GM12878 (cell line): ENCODE measurements around the gene ANKRD13D. TPM values are rescaled to one million over a fixed set of nuclear protein-coding genes. Genes with fewer than 3 reads are reported as not detected.

Source experiments
- ATAC-seq: fragments of 200-7000 bp; cut with Tn5 transposase; 3 replicates; pipeline ENCODE4 v1.9.1; 2020; ENCODE audit warnings: mild to moderate bottlenecking, moderate library complexity
- BruUV-seq: library from RNA; stranded (reverse); fragments of 400-500 nt; replicated peaks from 2 replicates; lab custom pipeline; 2021; lab: Mats Ljungman, UMichigan
- CTCF ChIA-PET: fragments of 300-600 bp; sonication (Branson Sonifier 250); formaldehyde crosslinking; extraction: SDS; loops from one replicate; lab custom pipeline; 2021; ENCODE audit warnings: inconsistent platforms; lab: Yijun Ruan, JAX
- POLR2A ChIA-PET: fragments of 350-600 bp; formaldehyde crosslinking; extraction: SDS; loops from one replicate; lab custom pipeline; 2021; ENCODE audit warnings: inconsistent platforms; lab: Charles Lee
- RAD21 ChIA-PET: fragments of 300-600 bp; sonication (Branson Sonifier 250); formaldehyde crosslinking; loops from one replicate; lab custom pipeline; 2023; ENCODE audit warnings: antibody characterized with exemption; ENCODE audit not compliant: unreplicated experiment; lab: Charles Lee
- SMC1A ChIA-PET: fragments of 300-600 bp; sonication (Branson Sonifier 250); formaldehyde crosslinking; loops from one replicate; lab custom pipeline; 2023; ENCODE audit not compliant: unreplicated experiment, uncharacterized antibody; lab: Charles Lee
- DNase-seq: peaks from one replicate; pipeline ENCODE4 v3.0.0-alpha.2; 2011; ENCODE audit warnings: low read depth, low spot score
- FAIRE-seq: peaks from 3 replicates; lab custom pipeline; 2011; peaks lifted over from hg19 to GRCh38; lab: Jason Lieb, UNC
- H2AFZ ChIP-seq: 2 replicates; pipeline ENCODE4 v1.6.0; 2011; ENCODE audit warnings: low read depth, low read length, control low read depth; ENCODE audit not compliant: control insufficient read depth
- H3K27ac ChIP-seq: 2 replicates; pipeline ENCODE4 v1.5.1; 2011; ENCODE audit warnings: control low read depth; ENCODE audit not compliant: control insufficient read depth, insufficient read depth
- H3K27me3 ChIP-seq, 2 experiments: replicated peaks in 1 of 2; 2 replicates each; pipeline versions ENCODE4 v1.6.0 to v1.6.1; 2011; ENCODE audit warnings: low read length in 1 of 2; ENCODE audit not compliant: control insufficient read depth in 2 of 2, insufficient read depth in 2 of 2
- H3K36me3 ChIP-seq, 2 experiments: 2 replicates each; pipeline ENCODE4 v1.5.1; 2011; ENCODE audit warnings: low read length in 1 of 2; ENCODE audit not compliant: control insufficient read depth in 2 of 2, insufficient read depth in 2 of 2
- H3K4me1 ChIP-seq: 2 replicates; pipeline ENCODE4 v1.6.1; 2011; ENCODE audit warnings: mild to moderate bottlenecking, low read length, moderate library complexity, mixed read lengths; ENCODE audit not compliant: control insufficient read depth, insufficient read depth
- H3K4me2 ChIP-seq: 2 replicates; pipeline ENCODE4 v1.6.0; 2011; ENCODE audit warnings: control low read depth; ENCODE audit not compliant: control insufficient read depth, insufficient read depth
- H3K4me3 ChIP-seq: fragments of 200-600 bp; sonication (generic); 2 replicates; pipeline ENCODE4 v1.5.1; 2016
- H3K79me2 ChIP-seq: 2 replicates; pipeline ENCODE4 v1.6.0; 2011; ENCODE audit warnings: low read length; ENCODE audit not compliant: control insufficient read depth, insufficient read depth
- H3K9ac ChIP-seq: 2 replicates; pipeline ENCODE4 v1.8.0; 2011; ENCODE audit warnings: low read length, control low read depth, mixed read lengths; ENCODE audit not compliant: control insufficient read depth, insufficient read depth
- H3K9me3 ChIP-seq: replicated peaks from 3 replicates; pipeline ENCODE4 v1.5.1; 2011; ENCODE audit warnings: mild to moderate bottlenecking, low read length; ENCODE audit not compliant: control insufficient read depth, insufficient read depth
- H4K20me1 ChIP-seq: 2 replicates; pipeline ENCODE4 v1.6.0; 2011; ENCODE audit not compliant: control insufficient read depth, insufficient read depth
- ETV6 ChIP-seq, 2 experiments: fragments of 450-650 bp in 1 of 2; IDR thresholded peaks in 1 of 2; conservative IDR thresholded peaks in 1 of 2; 2 replicates each; pipeline ENCODE4 v1.6.1; 2014; ENCODE audit warnings: antibody characterized with exemption in 1 of 2, borderline replicate concordance in 1 of 2, low read depth in 1 of 2, mild to moderate bottlenecking in 1 of 2, moderate library complexity in 1 of 2
- HDAC6 ChIP-seq: fragments of 200-600 bp; sonication (generic); IDR thresholded peaks from one replicate; pipeline ENCODE4 v1.8.0; 2017; ENCODE audit warnings: antibody characterized with exemption; ENCODE audit not compliant: unreplicated experiment
- IRF4 ChIP-seq: IDR thresholded peaks from 2 replicates; pipeline ENCODE4 v1.6.1; 2011; ENCODE audit warnings: low read depth, low read length
- MYC ChIP-seq: IDR thresholded peaks from 2 replicates; pipeline ENCODE4 v1.6.1; 2011; ENCODE audit warnings: mild to moderate bottlenecking, low read length, moderate library complexity, inconsistent platforms; ENCODE audit not compliant: insufficient read depth, insufficient replicate concordance, insufficient read length, severe bottlenecking
- NR2C2 ChIP-seq: IDR thresholded peaks from 2 replicates; pipeline ENCODE4 v1.6.1; 2011; ENCODE audit warnings: borderline replicate concordance, low read depth; ENCODE audit not compliant: control insufficient read depth, insufficient read length
- NRF1 ChIP-seq: conservative IDR thresholded peaks from 2 replicates; pipeline ENCODE4 v1.6.1; 2011; ENCODE audit warnings: mild to moderate bottlenecking, low read depth, low read length, improper control_type of control experiment
- PML ChIP-seq: IDR thresholded peaks from 2 replicates; pipeline ENCODE4 v1.6.1; 2012; ENCODE audit warnings: low read length, inconsistent platforms
- SP1 ChIP-seq: IDR thresholded peaks from one replicate; pipeline ENCODE4 v1.6.1; 2011; ENCODE audit warnings: low read depth, low read length
- whole genome bisulfite sequencing: methylation state at CpG from one replicate; pipeline ENCODE4 v1.1.6; 2016; ENCODE audit warnings: low lambda C conversion rate; ENCODE audit not compliant: insufficient replicate concordance, insufficient coverage; ENCODE audit errors: missing lambda C conversion rate; 5-methylcytosine and 5-hydroxymethylcytosine counted together
- in situ Hi-C: fragments of 300-500 bp; cut with MboI; formaldehyde crosslinking; loops from 9 replicates; pipeline ENCODE4 v1.14.3; 2018; ENCODE audit warnings: mixed read lengths
- intact Hi-C: fragments of 100-400 bp; cut with micrococcal nuclease; formaldehyde crosslinking; loops from one replicate; pipeline ENCODE4 v1.14.2; 2022; ENCODE audit not compliant: unreplicated experiment
- polyA plus RNA-seq, 11 experiments: library from polyadenylated mRNA; depleted of rRNA in 4 of 11; unstranded in 6 of 11; stranded (reverse) in 5 of 11; fragments of >200 nt; fragmentation: Nextera tagmentation in 4 of 11; fragmentation: Illumina TruSeq in 1 of 11; extraction: Ambion mirVana in 4 of 11; extraction: Trizol in 1 of 11; gene quantifications; 1 replicate in 1 of 11; 2 replicates in 10 of 11; pipeline versions ENCODE4 v1.2.1 to v1.2.3, GENCODE V29; 2011 to 2016; ENCODE audit warnings: inconsistent platforms in 2 of 11, missing spikeins in 2 of 11, low read depth in 1 of 11
- total RNA-seq, 4 experiments: library from RNA; depleted of rRNA in 3 of 4; stranded (reverse); fragments of >200 nt in 3 of 4; fragmentation: Illumina TruSeq in 1 of 4; extraction: Trizol in 1 of 4; gene quantifications; 2 replicates each; pipeline versions ENCODE4 v1.2.1 to v1.2.3, GENCODE V29; 2013 to 2021
- TF ChIP-seq, protein P1 (sequence below): fragments of 450-650 bp; formaldehyde crosslinking; IDR thresholded peaks from 2 replicates; pipeline ENCODE4 v1.4.0; 2022; ENCODE audit warnings: mild to moderate bottlenecking, moderate library complexity
- TF ChIP-seq, protein P2 (sequence below): fragments of 450-650 bp; IDR thresholded peaks from 2 replicates; pipeline ENCODE4 v1.6.1; 2017; ENCODE audit warnings: low read depth, mild to moderate bottlenecking, moderate library complexity

ANKRD13D gene
- total and polyA plus RNA-seq, 10 of the 15 experiments (the other 5 are each of a cell fraction or from before 2014, with no cell fraction given), result 2.0 to 56.2 (median 21.4) TPM

DNA sequence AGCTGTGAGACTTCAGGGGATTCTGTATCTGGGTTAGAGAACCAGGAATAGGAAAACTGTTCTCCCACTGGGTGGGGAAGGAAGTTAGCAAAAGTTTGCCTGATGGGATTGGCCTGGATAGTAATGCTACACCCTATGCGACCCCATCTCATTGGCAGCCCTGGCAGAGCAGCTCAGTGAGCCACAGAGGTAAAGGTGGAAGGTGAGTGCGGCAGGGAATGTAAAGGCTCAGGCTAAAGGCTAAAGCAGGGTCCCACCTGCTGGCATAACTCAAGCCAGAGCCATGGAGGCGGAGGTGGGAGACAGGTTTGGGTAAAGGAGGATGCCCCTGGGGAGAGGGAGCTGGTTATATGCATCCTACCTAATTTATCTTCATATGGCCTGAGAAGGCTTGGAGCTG is 32.9 kb downstream of the ANKRD13D start:
- ChIA-PET POLR2A (interaction anchor here (2.8 kb wide), 1 partner anchor 30 kb away, joined by 10 read pairs; no protein-coding TSS in a partner anchor), CTCF (interaction anchor here (1.1 to 12.1 kb wide), 7 partner anchors 14 to 61 kb away, joined by 3 to 151 read pairs (median 35); partner anchors contain the start of gene POLD4), SMC1A (interaction anchor here (1.1 to 7.6 kb wide), 6 partner anchors 24 to 60 kb away, joined by 4 to 82 read pairs (median 18); partner anchors contain the start of gene POLD4)
- Histone ChIP-seq H3K4me2 (no peak overlapping the region), H3K9me3 (no peaks in the 10 kb centered on the region), H4K20me1 (no peaks in the 10 kb centered on the region)
- ATAC-seq (no peak), FAIRE-seq (no peak), DNase-seq (no peak)
- intact Hi-C loops, result no loop called here
- TF ChIP-seq HDAC6, result no peak
- no peak for TF ChIP-seq ETV6 (conservative IDR thresholded peaks at IDR 0.05 in 1 of 2, IDR thresholded peaks at IDR 0.05 in 1 of 2; ENCODE audit: borderline replicate concordance in 1 of 2, low read depth in 1 of 2)
- no peak for TF ChIP-seq NR2C2
- no peak for TF ChIP-seq NRF1
- no peak for TF ChIP-seq SP1
- no peak for TF ChIP-seq PML
- TF ChIP-seq IRF4, result no peak
- TF ChIP-seq, protein P1, sequence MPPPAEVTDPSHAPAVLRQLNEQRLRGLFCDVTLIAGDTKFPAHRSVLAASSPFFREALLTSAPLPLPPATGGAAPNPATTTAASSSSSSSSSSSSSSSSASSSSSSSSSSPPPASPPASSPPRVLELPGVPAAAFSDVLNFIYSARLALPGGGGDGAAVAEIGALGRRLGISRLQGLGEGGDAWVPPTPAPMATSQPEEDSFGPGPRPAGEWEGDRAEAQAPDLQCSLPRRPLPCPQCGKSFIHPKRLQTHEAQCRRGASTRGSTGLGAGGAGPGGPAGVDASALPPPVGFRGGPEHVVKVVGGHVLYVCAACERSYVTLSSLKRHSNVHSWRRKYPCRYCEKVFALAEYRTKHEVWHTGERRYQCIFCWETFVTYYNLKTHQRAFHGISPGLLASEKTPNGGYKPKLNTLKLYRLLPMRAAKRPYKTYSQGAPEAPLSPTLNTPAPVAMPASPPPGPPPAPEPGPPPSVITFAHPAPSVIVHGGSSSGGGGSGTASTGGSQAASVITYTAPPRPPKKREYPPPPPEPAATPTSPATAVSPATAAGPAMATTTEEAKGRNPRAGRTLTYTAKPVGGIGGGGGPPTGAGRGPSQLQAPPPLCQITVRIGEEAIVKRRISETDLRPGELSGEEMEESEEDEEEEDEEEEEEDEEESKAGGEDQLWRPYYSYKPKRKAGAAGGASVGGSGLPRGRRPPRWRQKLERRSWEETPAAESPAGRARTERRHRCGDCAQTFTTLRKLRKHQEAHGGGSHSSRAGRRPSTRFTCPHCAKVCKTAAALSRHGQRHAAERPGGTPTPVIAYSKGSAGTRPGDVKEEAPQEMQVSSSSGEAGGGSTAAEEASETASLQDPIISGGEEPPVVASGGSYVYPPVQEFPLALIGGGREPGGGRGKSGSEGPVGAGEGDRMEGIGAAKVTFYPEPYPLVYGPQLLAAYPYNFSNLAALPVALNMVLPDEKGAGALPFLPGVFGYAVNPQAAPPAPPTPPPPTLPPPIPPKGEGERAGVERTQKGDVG (CRISPR knock-in tag), result no peak
- TF ChIP-seq MYC, result no peak
- TF ChIP-seq, protein P2, sequence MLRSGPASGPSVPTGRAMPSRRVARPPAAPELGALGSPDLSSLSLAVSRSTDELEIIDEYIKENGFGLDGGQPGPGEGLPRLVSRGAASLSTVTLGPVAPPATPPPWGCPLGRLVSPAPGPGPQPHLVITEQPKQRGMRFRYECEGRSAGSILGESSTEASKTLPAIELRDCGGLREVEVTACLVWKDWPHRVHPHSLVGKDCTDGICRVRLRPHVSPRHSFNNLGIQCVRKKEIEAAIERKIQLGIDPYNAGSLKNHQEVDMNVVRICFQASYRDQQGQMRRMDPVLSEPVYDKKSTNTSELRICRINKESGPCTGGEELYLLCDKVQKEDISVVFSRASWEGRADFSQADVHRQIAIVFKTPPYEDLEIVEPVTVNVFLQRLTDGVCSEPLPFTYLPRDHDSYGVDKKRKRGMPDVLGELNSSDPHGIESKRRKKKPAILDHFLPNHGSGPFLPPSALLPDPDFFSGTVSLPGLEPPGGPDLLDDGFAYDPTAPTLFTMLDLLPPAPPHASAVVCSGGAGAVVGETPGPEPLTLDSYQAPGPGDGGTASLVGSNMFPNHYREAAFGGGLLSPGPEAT, result no peak
- TF ChIP-seq, all 136 proteins: peak for 0
- RAD21 ChIA-PET, result interaction anchor here (1.2 to 7.0 kb wide), 4 partner anchors 25 to 59 kb away, joined by 3 to 64 read pairs (median 4); no protein-coding TSS in a partner anchor
- H3K27me3 ChIP-seq, result no peaks in the 10 kb centered on the region
- in situ Hi-C loops, result no loop called here
- no peak overlapping the region for H2AFZ ChIP-seq
- H3K27ac ChIP-seq, result no peak overlapping the region
- BruUV-seq, result no TSS peak
- H3K79me2 ChIP-seq, result no peaks in the 10 kb centered on the region
- no peak overlapping the region for H3K4me3 ChIP-seq
- 90% methylated on average over 3 of the region's 3 CpGs for WGBS
- H3K4me1 ChIP-seq, result peaks cover 3% of the 10 kb centered on the region
- H3K36me3 ChIP-seq, result no peaks in the 10 kb centered on the region
- no peak overlapping the region for H3K9ac ChIP-seq
